C4-2B (cell line): ENCODE results near the gene USP32.

Source experiments
- ZFX ChIP-seq: fragments of 450-650 bp; IDR thresholded peaks from 2 replicates; pipeline ENCODE4 v1.6.1; 2017
- TF ChIP-seq, protein P1 (sequence below): fragments of 450-650 bp; conservative IDR thresholded peaks from 2 replicates; pipeline ENCODE4 v1.5.1; 2017; ENCODE audit warnings: mild to moderate bottlenecking

DNA sequence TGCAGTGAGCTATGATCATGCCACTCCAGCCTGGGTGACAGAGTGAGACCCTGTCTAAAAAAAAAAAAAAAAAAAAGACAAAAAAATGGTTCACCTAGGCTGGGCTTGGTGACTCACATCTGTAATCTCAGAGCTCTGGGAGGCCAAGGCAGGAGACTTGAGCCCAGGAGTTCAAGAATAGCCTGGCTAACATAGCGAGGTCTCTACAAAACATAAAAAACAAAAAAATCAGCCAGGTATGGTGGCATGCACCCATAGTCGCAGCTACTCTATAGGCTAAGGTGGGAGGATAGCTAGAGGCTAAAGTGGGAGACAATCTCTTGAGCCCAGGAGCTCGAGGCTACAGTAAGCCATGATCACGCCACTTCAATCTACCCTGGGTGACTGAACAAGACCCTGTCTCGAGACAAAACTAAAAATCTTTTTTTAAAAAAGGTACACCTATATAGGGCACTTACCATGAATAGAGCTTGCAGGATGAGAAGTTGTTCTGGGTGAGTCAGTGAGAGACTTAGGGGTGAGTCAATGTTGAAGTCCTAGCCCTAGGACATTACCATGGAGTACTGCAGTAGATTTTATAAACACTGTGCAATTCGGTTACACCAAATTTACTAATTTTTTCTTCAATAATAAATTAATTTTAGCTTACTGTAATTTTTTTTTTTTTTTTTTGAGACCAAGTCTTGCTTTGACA lies 19.0 kb downstream of the USP32 start:
- TF ChIP-seq, protein P1, sequence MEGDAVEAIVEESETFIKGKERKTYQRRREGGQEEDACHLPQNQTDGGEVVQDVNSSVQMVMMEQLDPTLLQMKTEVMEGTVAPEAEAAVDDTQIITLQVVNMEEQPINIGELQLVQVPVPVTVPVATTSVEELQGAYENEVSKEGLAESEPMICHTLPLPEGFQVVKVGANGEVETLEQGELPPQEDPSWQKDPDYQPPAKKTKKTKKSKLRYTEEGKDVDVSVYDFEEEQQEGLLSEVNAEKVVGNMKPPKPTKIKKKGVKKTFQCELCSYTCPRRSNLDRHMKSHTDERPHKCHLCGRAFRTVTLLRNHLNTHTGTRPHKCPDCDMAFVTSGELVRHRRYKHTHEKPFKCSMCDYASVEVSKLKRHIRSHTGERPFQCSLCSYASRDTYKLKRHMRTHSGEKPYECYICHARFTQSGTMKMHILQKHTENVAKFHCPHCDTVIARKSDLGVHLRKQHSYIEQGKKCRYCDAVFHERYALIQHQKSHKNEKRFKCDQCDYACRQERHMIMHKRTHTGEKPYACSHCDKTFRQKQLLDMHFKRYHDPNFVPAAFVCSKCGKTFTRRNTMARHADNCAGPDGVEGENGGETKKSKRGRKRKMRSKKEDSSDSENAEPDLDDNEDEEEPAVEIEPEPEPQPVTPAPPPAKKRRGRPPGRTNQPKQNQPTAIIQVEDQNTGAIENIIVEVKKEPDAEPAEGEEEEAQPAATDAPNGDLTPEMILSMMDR, result no peak
- TF ChIP-seq ZFX, result no peak
